BLaER1 (cell line): ENCODE measurements around the gene TOMM20.
A peak's percentile ranks its signal among the peaks of the same experiment; 100 is the strongest.

ENCODE experiments used
- H3K27ac ChIP-seq: shearing (Covaris generic); formaldehyde crosslinking; 2 replicates; pipeline ENCODE4 v1.8.1; 2022
- H3K27me3 ChIP-seq: shearing (Covaris generic); formaldehyde crosslinking; 2 replicates; pipeline ENCODE4 v1.8.1; 2022
- H3K36me3 ChIP-seq: shearing (Covaris generic); formaldehyde crosslinking; 2 replicates; pipeline ENCODE4 v1.8.1; 2022
- H3K4me1 ChIP-seq: shearing (Covaris generic); formaldehyde crosslinking; 2 replicates; pipeline ENCODE4 v1.8.1; 2022
- H3K4me2 ChIP-seq: shearing (Covaris generic); formaldehyde crosslinking; 2 replicates; pipeline ENCODE4 v1.8.1; 2022
- H3K4me3 ChIP-seq: shearing (Covaris generic); formaldehyde crosslinking; 2 replicates; pipeline ENCODE4 v1.8.1; 2022
- H3K9ac ChIP-seq: shearing (Covaris generic); formaldehyde crosslinking; 2 replicates; pipeline ENCODE4 v1.8.1; 2022
- H3K9me3 ChIP-seq: shearing (Covaris generic); formaldehyde crosslinking; 2 replicates; pipeline ENCODE4 v1.8.1; 2022
- H4K20me1 ChIP-seq: shearing (Covaris generic); formaldehyde crosslinking; 2 replicates; pipeline ENCODE4 v1.8.1; 2022
- Cebpa-rat ChIP-seq: shearing (Covaris generic); IDR thresholded peaks from 2 replicates; pipeline ENCODE4 v1.8.1; 2022

The TOMM20 gene

DNA sequence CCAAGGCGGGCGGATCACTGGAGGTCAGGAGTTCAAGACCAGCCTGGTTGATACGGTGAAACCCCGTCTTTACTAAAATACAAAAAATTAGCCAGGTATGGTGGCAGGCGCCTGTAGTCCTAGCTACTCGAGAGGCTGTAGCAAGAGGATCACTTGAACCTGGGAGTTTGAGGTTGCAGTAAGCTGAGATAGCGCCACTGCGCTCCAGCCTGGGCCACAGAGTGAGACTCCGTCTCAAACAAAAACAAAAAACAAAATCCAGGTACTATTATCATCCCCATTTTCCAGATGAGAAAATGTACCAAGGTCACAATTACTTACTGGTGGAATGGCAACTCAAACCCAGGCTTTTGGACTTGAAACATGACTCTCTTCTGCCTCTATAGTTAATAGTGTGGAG is 4.5 kb downstream of the TOMM20 start:
- Histone ChIP-seq H3K4me3 (no peak overlapping the region), H3K9me3 (no peaks in the 10 kb centered on the region), H3K27ac (no peak overlapping the region), H3K27me3 (no peaks in the 10 kb centered on the region), H3K9ac (no peak overlapping the region), H3K4me2 (peak overlapping the region; percentile 8; the same call in 1 of the 2 replicates), H3K36me3 (peaks cover 77% of the 10 kb centered on the region), H4K20me1 (peaks cover 91% of the 10 kb centered on the region), H3K4me1 (peaks cover 48% of the 10 kb centered on the region)
- TF ChIP-seq Cebpa-rat, result no peak

DNA sequence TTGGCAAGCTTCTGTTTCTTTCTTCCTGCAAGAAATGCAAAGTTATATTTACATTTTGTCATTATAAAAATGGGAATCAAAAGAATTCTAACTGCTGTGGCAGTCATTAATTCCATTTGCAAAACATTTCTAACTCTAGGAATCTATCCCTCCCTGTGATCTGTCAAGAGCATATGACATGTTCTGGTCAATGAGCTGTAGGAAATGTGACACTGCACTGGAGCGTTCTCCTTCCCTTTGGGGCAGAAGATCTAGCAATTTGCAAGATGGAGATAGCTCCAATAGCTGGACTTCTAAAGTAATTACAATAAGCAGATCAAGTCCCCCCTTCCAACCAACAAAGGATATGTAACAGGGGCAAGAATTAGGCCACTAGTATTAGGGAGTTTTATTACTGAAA is 6.3 kb downstream of the TOMM20 start:
- peaks cover 95% of the 10 kb centered on the region for H3K36me3 ChIP-seq
- no peak overlapping the region for H3K9ac ChIP-seq
- no peak overlapping the region for H3K27ac ChIP-seq
- H3K4me3 ChIP-seq, result no peak overlapping the region
- H3K4me1 ChIP-seq, result peaks cover 46% of the 10 kb centered on the region
- no peaks in the 10 kb centered on the region for H3K9me3 ChIP-seq
- H3K4me2 ChIP-seq, result 0 out of 2 replicates have a peak overlapping the region, but pooled peaks have one; percentile 9
- peaks cover 100% of the 10 kb centered on the region for H4K20me1 ChIP-seq
- no peaks in the 10 kb centered on the region for H3K27me3 ChIP-seq
- no peak for TF ChIP-seq Cebpa-rat

DNA sequence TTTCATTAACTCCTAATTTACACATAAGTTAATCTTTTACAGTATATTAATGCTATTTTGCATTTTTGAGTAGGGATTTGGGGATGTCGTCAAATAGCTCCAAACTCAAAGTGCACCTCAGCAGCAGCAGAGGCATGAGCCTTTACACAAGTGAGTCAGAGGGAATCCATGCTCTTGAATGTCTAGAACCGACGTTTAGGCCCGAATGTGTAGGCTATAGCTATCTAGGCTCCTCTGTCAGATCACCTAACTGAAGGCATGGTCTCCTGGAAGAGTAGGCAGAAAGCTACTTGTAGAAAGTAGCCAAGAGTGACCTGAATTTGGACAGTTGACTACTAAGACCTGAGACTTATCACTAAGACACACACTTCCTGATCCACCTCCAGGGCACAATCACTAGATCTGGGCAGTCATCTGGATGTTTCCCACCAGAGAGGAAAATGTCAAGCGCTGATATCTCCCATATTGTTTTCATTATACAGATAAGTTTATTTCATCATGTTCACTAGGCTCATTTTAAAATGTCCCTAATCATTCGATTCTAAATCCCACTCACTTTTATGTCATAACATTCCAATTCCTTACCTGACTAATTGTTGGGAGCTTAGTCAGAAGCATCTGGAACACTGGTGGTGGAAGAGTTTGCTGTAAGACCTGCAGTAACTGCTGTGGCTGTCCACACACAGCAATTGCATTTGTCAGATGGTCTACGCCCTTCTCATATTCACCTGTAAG is 15.3 kb downstream of the TOMM20 start:
- Histone ChIP-seq H3K27me3 (no peaks in the 10 kb centered on the region), H3K36me3 (peaks cover 97% of the 10 kb centered on the region), H3K9me3 (no peaks in the 10 kb centered on the region), H3K4me1 (no peaks in the 10 kb centered on the region), H3K9ac (no peak overlapping the region), H3K27ac (no peak overlapping the region), H4K20me1 (peaks cover 98% of the 10 kb centered on the region), H3K4me3 (no peak overlapping the region), H3K4me2 (no peak overlapping the region)
- no peak for TF ChIP-seq Cebpa-rat

DNA sequence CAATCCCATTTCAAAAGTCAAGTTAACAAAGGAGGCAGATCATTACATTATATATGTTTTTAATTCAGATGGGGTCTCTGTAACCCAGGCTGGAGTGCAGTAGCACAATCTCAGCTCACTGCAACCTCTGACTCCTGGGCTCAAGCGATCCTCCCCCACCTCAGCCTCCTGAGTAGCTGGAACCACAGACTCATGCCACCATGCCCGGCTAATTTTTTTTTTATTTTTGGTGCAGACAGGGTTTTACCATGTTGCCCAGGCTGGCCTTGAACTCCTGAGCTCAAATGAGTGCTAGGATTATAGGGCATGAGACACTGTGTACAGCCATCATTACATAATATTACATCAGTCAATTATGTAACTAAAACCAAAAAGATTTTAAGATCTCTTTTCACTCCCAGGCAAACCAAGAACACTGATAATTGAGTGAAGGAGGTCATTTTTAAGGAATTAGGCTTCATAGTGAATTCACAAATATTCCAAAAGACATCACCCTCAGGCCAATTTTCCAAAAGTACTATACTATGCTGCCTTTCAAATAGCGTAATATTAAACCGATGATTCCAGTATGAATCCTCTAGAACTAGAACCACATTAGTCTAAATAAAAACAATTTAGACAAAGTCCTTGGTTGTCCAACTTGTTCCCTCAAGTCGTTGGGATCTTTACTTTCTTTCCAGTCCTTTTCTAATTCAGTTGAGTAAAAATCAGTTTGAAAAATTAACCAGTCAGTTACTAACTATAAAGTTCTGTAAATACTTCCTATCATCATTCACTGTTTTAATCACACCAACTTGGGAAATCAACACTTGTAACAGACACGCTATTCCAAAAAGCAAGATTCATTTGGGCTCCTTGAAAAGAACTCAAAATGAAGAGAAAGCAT is 16.1 kb downstream of the TOMM20 start:
- Histone ChIP-seq H4K20me1 (peaks cover 98% of the 10 kb centered on the region), H3K36me3 (peaks cover 97% of the 10 kb centered on the region), H3K9me3 (no peaks in the 10 kb centered on the region), H3K4me2 (no peak overlapping the region), H3K27me3 (no peaks in the 10 kb centered on the region), H3K4me3 (no peak overlapping the region), H3K27ac (no peak overlapping the region), H3K9ac (no peak overlapping the region), H3K4me1 (no peaks in the 10 kb centered on the region)
- TF ChIP-seq Cebpa-rat, result no peak

DNA sequence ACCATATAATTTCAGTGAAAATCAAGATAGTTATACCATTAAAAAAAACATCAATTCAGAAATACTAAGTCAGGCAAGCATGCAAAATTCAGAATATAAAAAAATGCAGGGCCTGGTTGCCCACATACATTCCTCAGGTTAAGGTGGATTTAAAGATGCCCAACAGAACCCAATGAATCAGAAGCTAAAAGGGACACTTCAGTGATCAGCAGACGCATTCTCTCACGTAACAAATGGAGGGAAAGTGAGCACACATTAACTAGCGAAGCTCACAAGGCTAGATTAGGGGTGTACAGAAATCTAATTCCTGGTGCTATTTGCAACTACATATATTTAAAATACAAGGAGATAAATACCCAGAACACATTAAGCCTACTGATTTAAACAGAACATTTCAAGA is 17.5 kb downstream of the TOMM20 start:
- no peaks in the 10 kb centered on the region for H3K27me3 ChIP-seq
- H3K4me2 ChIP-seq, result no peak overlapping the region
- H4K20me1 ChIP-seq, result peaks cover 95% of the 10 kb centered on the region
- H3K27ac ChIP-seq, result no peak overlapping the region
- no peaks in the 10 kb centered on the region for H3K9me3 ChIP-seq
- TF ChIP-seq Cebpa-rat, result no peak
- H3K4me3 ChIP-seq, result no peak overlapping the region
- peaks cover 91% of the 10 kb centered on the region for H3K36me3 ChIP-seq
- H3K4me1 ChIP-seq, result no peaks in the 10 kb centered on the region
- no peak overlapping the region for H3K9ac ChIP-seq

DNA sequence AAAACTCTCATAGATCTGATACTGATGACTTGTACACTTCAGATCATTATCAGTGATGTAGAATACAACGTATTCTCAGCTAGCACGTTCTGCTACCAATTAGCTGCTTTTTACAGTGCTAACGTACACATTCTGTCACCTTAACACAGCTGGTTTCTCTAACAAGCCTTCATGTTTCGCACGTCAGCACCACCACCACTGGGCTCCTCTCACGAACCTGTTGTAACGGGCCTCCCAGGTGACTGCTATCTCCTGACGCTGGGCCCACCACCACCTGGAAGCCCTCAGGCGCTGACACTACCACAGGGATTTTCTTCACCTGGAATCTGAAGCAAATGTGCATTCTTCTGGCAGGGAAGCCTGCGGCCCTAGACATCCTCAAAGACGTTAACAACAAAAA is 19.8 kb downstream of the TOMM20 start:
- Histone ChIP-seq H3K36me3 (peaks cover 71% of the 10 kb centered on the region), H3K4me1 (peaks cover 15% of the 10 kb centered on the region), H3K27me3 (no peaks in the 10 kb centered on the region), H4K20me1 (peaks cover 73% of the 10 kb centered on the region), H3K4me2 (no peak overlapping the region), H3K9me3 (no peaks in the 10 kb centered on the region), H3K4me3 (no peak overlapping the region), H3K9ac (no peak overlapping the region), H3K27ac (no peak overlapping the region)
- TF ChIP-seq Cebpa-rat, result no peak

DNA sequence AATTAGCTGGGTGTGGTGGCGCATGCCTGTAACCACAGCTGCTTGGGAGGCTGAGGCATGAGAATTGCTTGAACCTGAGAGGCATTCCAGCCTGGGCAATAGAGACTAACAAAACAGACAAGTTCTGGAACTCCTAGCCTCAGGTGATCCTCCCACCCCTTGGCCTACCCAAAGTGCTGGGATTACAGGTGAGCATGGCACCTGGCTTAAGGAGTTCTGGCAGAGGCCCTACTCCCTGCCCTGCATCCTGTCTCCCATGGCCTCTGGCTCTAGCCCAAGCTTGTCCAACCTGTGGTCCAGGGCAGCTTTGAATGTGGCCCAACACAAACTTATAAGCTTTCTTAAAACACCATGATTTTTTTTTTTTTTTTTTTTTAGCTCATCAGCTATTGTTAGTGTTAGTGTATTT is 20.4 kb downstream of the TOMM20 start:
- Histone ChIP-seq H3K9me3 (no peaks in the 10 kb centered on the region), H3K36me3 (peaks cover 64% of the 10 kb centered on the region), H3K4me1 (peaks cover 21% of the 10 kb centered on the region), H3K27ac (no peak overlapping the region), H3K4me2 (no peak overlapping the region), H3K27me3 (no peaks in the 10 kb centered on the region), H3K4me3 (no peak overlapping the region), H3K9ac (no peak overlapping the region), H4K20me1 (peaks cover 66% of the 10 kb centered on the region)
- TF ChIP-seq Cebpa-rat, result no peak

DNA sequence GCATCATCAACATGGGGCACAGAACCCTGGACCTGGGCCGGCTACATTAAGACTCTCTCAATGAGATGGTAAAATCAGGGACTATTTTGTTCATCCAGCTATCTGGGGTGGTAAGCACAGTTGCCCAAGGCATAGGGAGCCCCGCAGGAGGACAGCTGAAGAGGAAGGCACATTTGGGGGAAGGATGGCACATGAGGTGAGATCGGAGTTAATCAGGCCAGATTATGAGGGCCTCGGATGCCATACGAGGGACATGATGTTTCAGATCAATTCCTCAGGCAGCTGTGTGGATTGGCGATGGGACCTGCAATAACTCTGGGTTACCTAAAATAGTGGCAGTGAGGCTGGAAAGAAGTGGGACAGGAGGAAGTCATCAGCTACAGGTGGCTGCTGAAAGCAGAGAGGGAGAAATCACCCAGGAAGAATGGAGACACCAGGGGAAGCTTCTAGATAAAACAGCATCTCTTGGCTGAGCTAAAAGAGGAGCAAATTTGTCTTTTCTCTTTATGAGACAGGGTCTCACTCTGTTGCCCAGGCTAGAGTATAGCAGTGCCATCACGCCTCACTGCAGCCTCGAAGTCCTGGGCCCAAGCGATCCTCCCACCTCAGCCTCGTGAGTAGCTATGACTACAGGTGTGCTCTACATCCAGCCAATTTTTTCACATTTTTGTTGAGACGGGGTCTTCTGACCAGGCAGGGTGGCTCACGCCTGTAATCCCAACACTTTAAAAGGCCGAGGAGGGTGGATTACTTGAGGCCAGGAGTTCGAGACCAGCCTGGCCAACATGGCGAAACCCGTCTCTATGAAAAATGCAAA is 21.1 kb downstream of the TOMM20 start:
- no peak overlapping the region for H3K9ac ChIP-seq
- H4K20me1 ChIP-seq, result peaks cover 60% of the 10 kb centered on the region
- H3K4me1 ChIP-seq, result peaks cover 28% of the 10 kb centered on the region
- no peak overlapping the region for H3K27ac ChIP-seq
- no peaks in the 10 kb centered on the region for H3K27me3 ChIP-seq
- no peaks in the 10 kb centered on the region for H3K9me3 ChIP-seq
- peaks cover 58% of the 10 kb centered on the region for H3K36me3 ChIP-seq
- no peak for TF ChIP-seq Cebpa-rat
- no peak overlapping the region for H3K4me2 ChIP-seq
- no peak overlapping the region for H3K4me3 ChIP-seq

DNA sequence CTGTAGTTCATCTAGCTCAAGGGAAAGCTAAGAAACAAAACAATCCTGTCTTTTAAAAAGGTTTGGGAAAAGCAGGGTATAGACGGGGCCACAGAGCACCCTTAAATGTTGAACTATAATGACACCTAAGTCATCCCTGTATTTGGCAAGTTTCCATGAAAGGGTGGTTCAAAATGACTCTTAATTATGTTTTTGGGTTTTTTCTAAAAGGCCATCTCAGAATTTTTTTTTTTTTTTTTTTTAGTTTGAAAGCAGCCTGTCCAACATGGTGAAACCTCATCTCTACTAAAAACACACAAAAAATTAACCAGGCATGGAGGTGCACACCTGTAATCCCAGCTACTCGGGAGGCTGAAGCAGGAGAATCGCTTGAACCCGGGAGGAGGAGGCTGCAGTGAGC is 22.2 kb downstream of the TOMM20 start:
- Histone ChIP-seq H3K9ac (no peak overlapping the region), H3K36me3 (peaks cover 50% of the 10 kb centered on the region), H3K4me2 (no peak overlapping the region), H3K4me3 (no peak overlapping the region), H4K20me1 (peaks cover 51% of the 10 kb centered on the region), H3K9me3 (no peaks in the 10 kb centered on the region), H3K27me3 (no peaks in the 10 kb centered on the region), H3K4me1 (peaks cover 34% of the 10 kb centered on the region), H3K27ac (no peak overlapping the region)
- no peak for TF ChIP-seq Cebpa-rat
